GM19193 (cell line): ENCODE results near the gene ZNF429.

Experiments
- POLR2A ChIP-seq: IDR thresholded peaks from 4 replicates; pipeline ENCODE4 v1.6.1; 2011; ENCODE audit not compliant: insufficient read depth, insufficient read length; ENCODE audit errors: extremely low read depth

Gene ZNF429

DNA sequence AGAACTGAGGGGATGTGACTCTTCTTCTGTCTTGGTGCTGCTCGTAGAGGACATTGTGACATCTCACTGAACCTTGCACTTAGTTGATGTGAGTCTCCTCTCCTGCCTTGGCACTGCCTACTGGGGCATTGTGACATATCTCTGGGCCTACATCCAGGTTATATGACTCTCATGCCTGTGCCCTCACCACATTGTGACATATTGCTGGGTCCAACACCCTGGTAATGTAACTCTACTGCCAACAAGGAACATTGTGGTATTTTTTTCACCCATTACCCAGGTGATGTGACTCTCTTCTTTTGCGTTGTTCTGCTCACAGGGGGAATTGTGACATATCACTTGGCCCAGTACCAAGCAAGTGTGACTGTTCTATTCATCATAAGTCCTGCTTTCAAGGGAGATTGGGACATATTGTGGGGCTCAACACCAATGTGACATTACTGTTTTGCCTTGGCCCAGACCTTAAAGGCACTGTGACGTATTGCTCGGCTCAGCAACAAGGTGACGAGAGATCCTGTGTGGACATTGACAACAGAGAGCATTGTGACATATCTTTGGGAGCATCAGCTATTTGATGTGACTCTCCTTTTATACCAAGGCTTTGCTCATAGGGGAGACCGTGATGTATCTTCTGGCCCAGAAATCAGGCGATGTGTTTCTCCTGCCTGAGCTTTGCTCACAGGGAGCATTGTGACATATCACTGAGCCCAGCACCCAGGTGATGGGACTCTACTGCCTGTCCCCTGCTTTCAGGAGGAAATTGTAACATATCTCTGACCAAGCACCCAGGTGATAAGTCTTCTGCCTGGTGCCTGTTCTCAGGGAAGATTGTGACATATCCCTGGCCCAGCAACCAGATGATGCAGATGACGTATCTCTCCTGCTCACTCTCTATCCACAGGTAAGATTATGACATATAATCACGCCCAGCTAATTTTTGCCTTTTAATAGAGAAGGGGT, 12.2 kb upstream of the ZNF429 start:
- no peak for TF ChIP-seq POLR2A

DNA sequence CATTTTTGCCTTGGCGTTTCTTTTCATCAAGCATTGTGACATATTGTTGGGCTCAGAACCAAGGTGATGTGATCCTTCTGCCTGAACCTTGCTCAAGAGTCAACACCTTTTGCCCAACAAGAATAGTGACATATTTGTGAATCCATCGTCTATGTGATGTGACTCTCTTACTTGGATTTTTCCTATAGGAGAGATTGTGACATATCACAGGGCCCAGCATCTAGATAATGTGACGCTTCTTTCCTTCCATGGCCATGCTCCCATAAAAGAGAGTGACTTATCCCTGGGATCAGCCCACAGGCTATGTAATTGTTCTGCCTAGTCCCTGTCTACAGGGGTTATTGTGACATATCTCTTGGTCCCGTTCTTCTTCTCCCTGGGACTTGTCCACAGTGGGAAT, 8.5 kb upstream of the ZNF429 start:
- TF ChIP-seq POLR2A = no peak

DNA sequence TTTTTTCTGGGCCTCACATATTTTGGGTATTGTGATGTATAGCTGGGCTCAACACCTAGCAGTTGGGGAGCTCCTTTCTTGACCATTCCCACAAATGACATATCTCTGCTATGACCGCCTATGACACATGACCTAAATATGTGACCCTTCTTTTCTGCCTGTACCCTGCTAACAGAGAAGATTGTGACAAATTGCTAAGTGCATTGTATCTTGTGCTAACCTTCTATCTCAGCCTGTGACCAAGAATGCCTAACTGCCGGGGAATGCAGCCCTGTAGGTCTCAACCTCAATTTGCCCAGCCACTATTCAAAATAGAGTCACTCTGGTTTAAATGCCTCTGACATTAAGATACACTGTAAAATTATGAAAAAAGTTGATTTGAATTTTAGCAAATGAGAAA, 6.8 kb upstream of the ZNF429 start:
- no peak for TF ChIP-seq POLR2A

DNA sequence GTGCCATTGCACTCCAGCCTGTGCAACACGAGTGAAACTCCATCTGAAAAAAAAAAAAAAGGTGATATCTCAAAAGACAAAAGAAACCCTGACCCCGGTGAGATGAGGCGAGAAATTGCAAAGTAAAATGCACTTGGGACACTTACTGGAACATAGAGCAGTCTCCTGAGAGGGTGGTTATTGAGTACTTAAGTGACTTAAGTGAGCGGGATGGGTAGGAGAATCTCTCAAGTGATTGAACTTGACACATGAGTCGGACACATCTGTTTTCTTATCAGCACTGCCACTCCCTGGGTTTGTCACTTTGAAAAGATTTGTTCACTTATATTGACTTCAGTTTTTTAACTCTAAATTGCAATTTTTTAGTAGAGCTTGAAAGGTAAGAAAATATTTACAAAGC, 2.8 kb downstream of the ZNF429 start:
- TF ChIP-seq POLR2A = no peak

DNA sequence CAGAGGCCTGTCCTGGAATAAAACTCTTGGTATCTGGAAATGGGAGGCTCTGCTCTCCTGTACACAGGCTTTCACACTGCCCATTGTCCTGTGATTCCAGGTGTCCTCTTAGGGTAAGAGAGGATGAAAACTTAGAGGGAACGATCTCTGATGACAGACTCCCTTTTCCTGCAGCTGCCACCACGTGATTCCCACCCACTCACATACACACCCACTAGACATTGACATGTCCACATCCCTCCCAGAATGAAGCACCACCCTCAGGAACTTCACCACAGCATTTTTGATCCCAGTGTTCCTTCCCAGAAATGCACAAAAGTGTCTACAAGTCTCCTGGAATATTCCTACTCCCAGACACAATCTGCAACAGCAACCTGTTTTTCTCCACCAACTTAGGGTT, 8.2 kb downstream of the ZNF429 start:
- TF ChIP-seq POLR2A = no peak

DNA sequence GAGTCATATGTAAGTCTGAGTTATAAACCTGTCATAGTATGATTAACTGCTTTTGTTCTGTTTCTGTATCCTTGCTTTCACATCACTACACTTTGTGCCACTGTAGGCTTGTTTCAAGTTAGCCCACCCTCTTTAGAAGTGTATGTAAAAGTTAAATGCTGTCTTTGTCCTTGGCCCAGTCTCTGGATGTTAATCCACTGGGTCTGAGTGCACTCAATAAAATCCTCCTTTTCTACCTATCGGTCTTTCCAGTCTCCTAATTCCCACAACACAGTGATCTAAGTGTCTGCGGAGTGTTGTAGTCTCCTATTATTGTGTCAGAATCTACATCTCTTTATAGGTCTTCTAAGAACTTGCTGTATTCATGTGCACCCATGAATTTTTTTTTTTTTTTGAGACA, 14.1 kb downstream of the ZNF429 start:
- no peak for TF ChIP-seq POLR2A

DNA sequence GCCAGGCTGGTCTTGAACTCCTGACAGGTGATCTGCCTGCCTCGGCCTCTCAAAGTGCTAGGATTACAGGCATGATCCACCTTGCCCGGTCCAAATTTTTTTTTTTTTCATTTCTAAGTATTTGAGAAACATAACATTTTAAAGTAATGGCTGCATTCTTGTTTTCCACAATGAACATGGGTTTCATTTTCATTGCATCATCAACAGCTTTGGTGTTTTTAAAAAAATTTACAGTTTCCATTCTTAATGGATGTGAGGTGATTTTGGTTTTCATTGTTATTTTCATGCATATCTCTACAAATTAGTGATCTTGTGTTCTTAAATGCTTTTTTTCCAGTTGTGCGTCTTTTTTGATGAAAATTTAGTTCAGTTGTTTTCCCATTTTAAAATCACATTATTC, 27.5 kb downstream of the ZNF429 start:
- no peak for TF ChIP-seq POLR2A

DNA sequence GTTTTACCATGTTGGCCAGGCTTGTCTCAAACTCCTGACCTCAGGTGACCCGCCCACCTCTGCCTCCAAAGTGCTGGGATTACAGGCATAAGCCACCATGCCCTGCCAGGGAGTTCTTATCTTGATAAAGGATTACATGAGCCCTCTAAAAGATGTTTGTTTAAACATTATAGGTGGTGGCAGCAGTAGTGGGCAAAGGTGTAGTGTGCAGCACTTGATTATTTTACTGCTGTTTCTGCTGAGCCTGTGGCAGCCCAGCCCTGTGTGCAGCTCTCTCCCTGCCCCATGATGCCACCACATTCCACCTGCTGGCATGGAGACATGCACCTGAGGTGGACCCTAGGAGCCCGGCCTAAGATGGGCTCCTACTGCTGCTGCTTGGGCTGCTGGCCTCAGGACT, 54.0 kb downstream of the ZNF429 start:
- no peak for TF ChIP-seq POLR2A

DNA sequence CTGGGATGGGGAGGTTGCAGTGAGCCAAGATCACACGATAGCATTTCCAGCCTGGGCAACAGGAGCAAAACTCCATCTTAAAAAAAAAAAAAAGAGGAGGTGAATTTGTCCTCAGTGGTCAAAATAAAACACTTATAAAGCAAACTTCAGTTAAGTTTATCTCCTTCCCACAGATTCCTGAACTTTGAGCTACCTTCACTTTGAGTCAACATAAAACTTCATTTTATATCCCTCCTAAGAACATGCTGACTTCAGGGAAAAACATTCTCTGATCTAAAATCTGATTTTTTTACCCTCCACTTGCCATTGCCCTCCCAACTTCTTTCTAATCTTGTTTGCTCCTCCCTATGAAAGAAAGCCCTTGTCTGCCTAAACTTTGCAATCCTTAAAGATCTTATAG, 59.0 kb downstream of the ZNF429 start:
- TF ChIP-seq POLR2A = no peak

DNA sequence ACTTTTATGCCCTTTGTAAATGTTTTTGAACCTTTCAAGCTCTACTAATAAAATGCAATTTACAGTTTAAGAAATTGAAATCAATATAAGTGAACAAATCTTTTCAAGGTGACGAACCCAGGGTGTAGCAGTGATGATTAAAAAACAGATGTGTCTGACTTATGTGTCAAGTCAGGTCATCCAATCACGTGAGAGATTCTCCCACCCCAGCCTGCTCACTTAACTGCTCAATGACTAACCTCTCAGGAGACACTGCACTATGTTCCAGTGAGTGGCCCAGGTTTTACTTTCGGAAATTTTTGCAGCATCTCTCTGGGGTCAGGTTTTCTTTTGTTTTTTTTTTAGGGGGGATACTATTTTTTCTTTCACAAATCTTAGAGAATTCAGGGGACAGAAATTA, 60.7 kb downstream of the ZNF429 start:
- TF ChIP-seq POLR2A = no peak

DNA sequence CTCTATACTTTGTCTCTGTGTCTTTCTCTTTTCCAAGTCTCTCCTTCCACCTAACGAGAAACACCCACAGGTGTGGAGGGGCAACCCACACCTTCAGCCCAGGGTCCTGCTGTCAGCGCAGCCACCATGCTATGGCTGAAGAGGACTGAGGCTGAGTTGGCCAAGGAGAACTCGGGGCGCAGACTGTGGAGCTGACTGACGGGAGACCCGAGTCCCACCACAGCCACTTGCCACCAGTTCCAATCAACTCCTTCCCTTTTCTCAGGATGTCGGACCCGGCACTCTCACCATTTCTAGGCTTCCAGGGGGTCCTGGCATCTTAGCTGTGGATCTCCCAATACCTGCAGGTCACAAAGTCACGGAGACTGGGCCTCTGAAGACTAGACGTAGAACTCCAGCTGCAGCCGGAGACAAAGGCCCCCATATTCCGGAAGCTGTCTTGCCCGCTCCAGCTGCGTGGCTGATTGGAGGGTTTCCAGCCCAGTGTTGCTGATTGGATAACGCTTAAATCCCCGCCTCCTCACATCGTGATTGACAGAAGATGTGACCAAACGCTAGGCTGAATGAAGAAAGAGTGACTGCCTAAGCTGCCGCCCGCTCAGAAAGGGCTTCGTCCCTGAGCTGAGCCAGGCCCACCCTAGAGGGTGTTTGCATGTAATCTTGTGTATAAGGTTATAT, 63.6 kb downstream of the ZNF429 start:
- TF ChIP-seq POLR2A = no peak

DNA sequence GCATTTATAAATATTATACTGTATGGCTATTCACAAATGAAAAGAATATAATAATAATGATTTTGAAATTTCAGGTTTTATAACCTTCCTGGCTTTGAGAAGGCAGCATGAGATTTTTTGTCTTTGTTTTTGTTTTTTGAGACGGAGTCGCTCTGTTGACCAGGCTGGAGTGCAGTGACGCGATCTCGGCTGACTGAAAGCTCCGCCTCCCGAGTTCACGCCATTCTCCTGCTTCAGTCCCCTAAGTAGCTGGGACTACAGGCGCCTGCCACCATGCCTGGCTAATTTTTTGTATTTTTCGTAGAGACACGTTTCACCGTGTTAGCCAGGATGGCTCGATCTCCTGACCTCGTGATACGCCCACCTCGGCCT, 64.1 kb downstream of the ZNF429 start:
- TF ChIP-seq POLR2A = no peak

DNA sequence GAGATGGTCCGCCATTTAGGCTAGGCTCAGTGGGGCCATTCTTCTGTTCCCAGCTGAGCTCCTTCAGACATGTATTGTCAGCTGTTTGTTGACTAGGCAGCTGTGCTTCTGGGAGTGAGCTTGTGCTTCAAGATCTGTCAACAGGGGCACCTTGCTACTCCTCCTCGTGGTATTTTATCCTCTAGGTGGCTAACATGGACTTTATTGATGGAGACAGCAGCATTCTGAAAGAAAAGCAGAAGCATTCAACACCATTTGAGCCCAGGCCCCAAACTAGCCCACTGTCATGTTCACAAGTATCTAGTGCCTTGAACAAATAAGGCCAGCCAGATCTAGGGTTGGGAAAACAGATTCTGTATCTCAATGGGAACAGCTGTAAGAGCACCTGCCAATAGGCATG, 65.9 kb downstream of the ZNF429 start:
- TF ChIP-seq POLR2A = no peak

DNA sequence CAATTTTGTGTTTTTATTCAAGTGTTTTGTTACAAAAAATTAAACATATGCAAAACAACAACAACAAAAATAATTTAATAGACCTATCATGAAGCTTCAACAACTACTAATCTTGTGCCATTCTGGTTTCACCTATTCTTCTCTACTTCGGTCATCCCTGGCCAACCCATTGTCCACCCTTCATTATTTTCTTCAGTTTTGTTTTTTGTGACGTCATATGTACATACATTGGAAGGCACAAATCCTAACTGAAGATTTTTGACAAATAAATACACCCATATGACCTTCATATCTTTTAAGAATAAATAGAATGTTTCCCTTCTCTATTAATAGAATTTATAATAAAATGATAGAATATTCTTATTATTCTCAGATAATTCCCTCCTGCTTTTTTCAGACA, 69.2 kb downstream of the ZNF429 start:
- no peak for TF ChIP-seq POLR2A

DNA sequence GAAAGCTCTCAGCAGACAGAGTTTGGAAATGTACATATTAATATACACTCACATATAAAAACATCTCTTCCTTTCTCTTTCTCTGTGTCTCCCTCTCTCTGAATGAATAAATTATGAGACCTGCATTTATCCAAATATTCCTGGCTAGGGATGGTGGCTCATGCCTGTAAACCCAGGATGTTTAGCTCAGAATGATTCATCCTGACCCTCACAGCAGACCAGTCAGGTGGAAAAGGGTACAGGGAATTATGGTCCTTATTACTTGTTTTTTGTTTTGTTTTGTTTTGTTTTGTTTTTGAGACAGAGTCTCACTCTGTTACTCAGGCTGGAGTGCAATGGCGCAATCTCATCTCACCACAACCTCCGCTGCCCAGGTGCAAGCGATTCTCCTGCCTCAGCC, 71.1 kb downstream of the ZNF429 start:
- no peak for TF ChIP-seq POLR2A

DNA sequence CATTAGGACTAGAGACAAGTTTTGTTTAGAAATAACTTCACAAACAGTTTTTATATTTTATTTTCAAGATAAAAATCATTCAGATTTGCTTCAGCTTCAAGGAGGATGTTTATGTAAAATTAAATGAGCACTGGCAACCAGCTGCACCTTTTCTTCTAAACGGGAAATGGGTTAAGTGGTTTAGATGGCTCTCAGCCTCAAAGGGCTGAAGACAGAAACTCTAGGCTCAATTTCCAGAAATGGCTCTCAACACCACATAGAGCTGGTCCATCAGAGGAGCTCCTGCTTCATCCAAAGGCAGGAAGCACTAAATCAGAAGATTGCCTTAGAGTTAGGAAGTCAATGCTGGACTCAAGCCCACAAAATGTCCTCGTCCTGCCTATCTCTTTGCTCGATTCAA, 74.7 kb downstream of the ZNF429 start:
- TF ChIP-seq POLR2A = no peak
